Keratinocyte (primary cell): ENCODE results near the gene CNOT4. TPM values are rescaled to one million over a fixed set of nuclear protein-coding genes. Genes with fewer than 3 reads are reported as not detected.
A peak's percentile ranks its signal among the peaks of the same experiment; 100 is the strongest.

Source experiments
- DNase-seq: peaks from one replicate; pipeline ENCODE4 v3.0.0-alpha.2; 2011; ENCODE audit warnings: low read depth, missing footprints, low spot score
- FAIRE-seq: peaks from 2 replicates; lab custom pipeline; 2011; peaks lifted over from hg19 to GRCh38; lab: Jason Lieb, UNC
- H2AFZ ChIP-seq: 2 replicates; pipeline ENCODE4 v1.6.0; 2012; ENCODE audit warnings: low read length, control low read depth, inconsistent platforms; ENCODE audit not compliant: control insufficient read depth
- H3K27ac ChIP-seq: 2 replicates; pipeline ENCODE4 v1.5.1; 2011; ENCODE audit warnings: low read length; ENCODE audit not compliant: control insufficient read depth, insufficient read depth
- H3K27me3 ChIP-seq: 3 replicates; pipeline ENCODE4 v1.6.0; 2011; ENCODE audit warnings: low read length; ENCODE audit not compliant: control insufficient read depth, insufficient read depth; ENCODE audit errors: extremely low read depth
- H3K36me3 ChIP-seq, 2 experiments: 2 replicates in 1 of 2; 3 replicates in 1 of 2; pipeline ENCODE4 v1.5.1; 2011; ENCODE audit warnings: low read length in 2 of 2, mild to moderate bottlenecking in 1 of 2; ENCODE audit not compliant: control insufficient read depth in 2 of 2, insufficient read depth in 2 of 2; ENCODE audit errors: extremely low read depth in 1 of 2
- H3K4me1 ChIP-seq: 3 replicates; pipeline ENCODE4 v1.5.1; 2011; ENCODE audit warnings: low read length; ENCODE audit not compliant: control insufficient read depth, insufficient read depth; ENCODE audit errors: extremely low read depth
- H3K4me2 ChIP-seq: 3 replicates; pipeline ENCODE4 v1.6.0; 2011; ENCODE audit warnings: low read depth, low read length; ENCODE audit not compliant: control insufficient read depth, insufficient read depth; ENCODE audit errors: extremely low read depth
- H3K4me3 ChIP-seq, 3 experiments: fragments of 200-600 bp in 1 of 3; sonication (generic) in 1 of 3; 2 replicates in 2 of 3; 3 replicates in 1 of 3; pipeline ENCODE4 v1.5.1; 2011 to 2016; ENCODE audit warnings: low read length in 3 of 3, mild to moderate bottlenecking in 3 of 3, control low read depth in 2 of 3, inconsistent platforms in 1 of 3, low read depth in 1 of 3, mixed read lengths in 1 of 3, mixed run types in 1 of 3, moderate library complexity in 1 of 3; ENCODE audit not compliant: control insufficient read depth in 2 of 3, insufficient read depth in 2 of 3; ENCODE audit errors: extremely low read depth in 1 of 3
- H3K79me2 ChIP-seq: 2 replicates; pipeline ENCODE4 v1.6.0; 2012; ENCODE audit warnings: low read length; ENCODE audit not compliant: control insufficient read depth, insufficient read depth
- H3K9ac ChIP-seq: 3 replicates; pipeline ENCODE4 v1.6.0; 2011; ENCODE audit warnings: low read length; ENCODE audit not compliant: control insufficient read depth, insufficient read depth; ENCODE audit errors: extremely low read depth
- H3K9me1 ChIP-seq: 3 replicates; pipeline ENCODE4 v1.6.0; 2011; ENCODE audit warnings: low read length; ENCODE audit not compliant: control insufficient read depth, insufficient read depth; ENCODE audit errors: extremely low read depth
- H3K9me3 ChIP-seq: 2 replicates; pipeline ENCODE4 v1.5.1; 2012; ENCODE audit warnings: low read depth, low read length; ENCODE audit not compliant: control insufficient read depth
- H4K20me1 ChIP-seq: 3 replicates; pipeline ENCODE4 v1.6.0; 2011; ENCODE audit warnings: low read length; ENCODE audit not compliant: control insufficient read depth, insufficient read depth; ENCODE audit errors: extremely low read depth
- EZH2 ChIP-seq: IDR thresholded peaks from one replicate; pipeline ENCODE4 v1.6.1; 2012; ENCODE audit warnings: inconsistent platforms, mild to moderate bottlenecking, low read length, moderate library complexity
- dilution Hi-C: fragments of 300-500 bp; cut with MboI; formaldehyde crosslinking; loops from one replicate; pipeline ENCODE4 v1.7.0; 2020; ENCODE audit warnings: low sequenced_read_pairs; ENCODE audit not compliant: extremely low pct_ligation_motif_present
- polyA plus RNA-seq, 5 experiments: library from polyadenylated mRNA; depleted of rRNA in 3 of 5; stranded (reverse) in 3 of 5; stranded (forward) in 1 of 5; unstranded in 1 of 5; fragments of >200 nt; gene quantifications; 1 replicate in 1 of 5; 2 replicates in 3 of 5; 3 replicates in 1 of 5; pipeline versions ENCODE4 v1.2.1 to v1.2.3, GENCODE V29; 2011 to 2012; ENCODE audit warnings: missing spikeins in 2 of 5, low read depth in 1 of 5, low replicate concordance in 1 of 5
- TF ChIP-seq, protein P1 (sequence below), 3 experiments: IDR thresholded peaks in 1 of 3; conservative IDR thresholded peaks in 1 of 3; optimal IDR thresholded peaks in 1 of 3; 2 replicates in 2 of 3; 3 replicates in 1 of 3; pipeline versions ENCODE3 to v1.5.1; 2011; ENCODE audit warnings: low read length in 3 of 3, mild to moderate bottlenecking in 3 of 3, moderate library complexity in 2 of 3, control low read depth in 1 of 3, inconsistent platforms in 1 of 3; ENCODE audit not compliant: insufficient read depth in 2 of 3; ENCODE audit errors: extremely low read depth in 1 of 3

CNOT4 gene
- polyA plus RNA-seq, 1 donor (not counting 4 experiments of a cell fraction or from before 2014, with no cell fraction given), result 11.4 TPM

DNA sequence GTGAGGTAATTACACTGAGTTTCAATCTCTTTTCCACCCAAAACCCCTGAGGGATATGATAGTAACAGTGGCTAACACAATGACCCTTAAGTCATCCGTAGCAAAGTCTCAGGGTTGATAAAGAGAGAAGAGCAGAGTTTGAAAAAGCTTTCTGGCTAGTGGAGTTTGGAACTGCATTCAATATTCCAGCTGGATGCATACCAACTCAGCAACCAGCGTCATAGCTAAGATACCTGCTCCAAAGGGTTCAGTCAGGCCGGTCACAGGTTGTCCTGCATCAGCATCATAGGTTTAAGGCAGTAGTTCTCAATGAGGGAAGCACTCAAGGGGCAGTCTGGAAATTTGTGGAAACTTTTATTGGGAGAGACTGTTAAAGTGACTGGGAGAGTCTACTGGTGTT lies 93.5 kb downstream of the CNOT4 start:
- no peak overlapping the region for H3K9ac ChIP-seq
- FAIRE-seq (no peak), DNase-seq (no peak)
- dilution Hi-C loops, result no loop called here
- peaks cover 2% of the 10 kb centered on the region for H3K79me2 ChIP-seq
- H3K9me1 ChIP-seq, result no peaks in the 10 kb centered on the region
- H3K4me3 ChIP-seq, result no peak overlapping the region
- no peaks in the 10 kb centered on the region for H3K27me3 ChIP-seq
- peaks cover 4 to 12% of the 10 kb centered on the region in 2 experiments for H3K36me3 ChIP-seq
- no peaks in the 10 kb centered on the region for H3K9me3 ChIP-seq
- no peak overlapping the region for H2AFZ ChIP-seq
- H3K27ac ChIP-seq, result no peak overlapping the region
- TF ChIP-seq, protein P1, sequence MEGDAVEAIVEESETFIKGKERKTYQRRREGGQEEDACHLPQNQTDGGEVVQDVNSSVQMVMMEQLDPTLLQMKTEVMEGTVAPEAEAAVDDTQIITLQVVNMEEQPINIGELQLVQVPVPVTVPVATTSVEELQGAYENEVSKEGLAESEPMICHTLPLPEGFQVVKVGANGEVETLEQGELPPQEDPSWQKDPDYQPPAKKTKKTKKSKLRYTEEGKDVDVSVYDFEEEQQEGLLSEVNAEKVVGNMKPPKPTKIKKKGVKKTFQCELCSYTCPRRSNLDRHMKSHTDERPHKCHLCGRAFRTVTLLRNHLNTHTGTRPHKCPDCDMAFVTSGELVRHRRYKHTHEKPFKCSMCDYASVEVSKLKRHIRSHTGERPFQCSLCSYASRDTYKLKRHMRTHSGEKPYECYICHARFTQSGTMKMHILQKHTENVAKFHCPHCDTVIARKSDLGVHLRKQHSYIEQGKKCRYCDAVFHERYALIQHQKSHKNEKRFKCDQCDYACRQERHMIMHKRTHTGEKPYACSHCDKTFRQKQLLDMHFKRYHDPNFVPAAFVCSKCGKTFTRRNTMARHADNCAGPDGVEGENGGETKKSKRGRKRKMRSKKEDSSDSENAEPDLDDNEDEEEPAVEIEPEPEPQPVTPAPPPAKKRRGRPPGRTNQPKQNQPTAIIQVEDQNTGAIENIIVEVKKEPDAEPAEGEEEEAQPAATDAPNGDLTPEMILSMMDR (optimal IDR thresholded peaks at IDR 0.05 in 1 of 3, IDR thresholded peaks at IDR 0.05 in 1 of 3, conservative IDR thresholded peaks at IDR 0.05 in 1 of 3; ENCODE audit: extremely low read depth in 1 of 3, insufficient read depth in 2 of 3, low read length in 3 of 3), result no peak
- TF ChIP-seq EZH2, result no peak
- H3K4me2 ChIP-seq, result no peak overlapping the region
- H3K4me1 ChIP-seq, result peaks cover 10% of the 10 kb centered on the region
- no peaks in the 10 kb centered on the region for H4K20me1 ChIP-seq

DNA sequence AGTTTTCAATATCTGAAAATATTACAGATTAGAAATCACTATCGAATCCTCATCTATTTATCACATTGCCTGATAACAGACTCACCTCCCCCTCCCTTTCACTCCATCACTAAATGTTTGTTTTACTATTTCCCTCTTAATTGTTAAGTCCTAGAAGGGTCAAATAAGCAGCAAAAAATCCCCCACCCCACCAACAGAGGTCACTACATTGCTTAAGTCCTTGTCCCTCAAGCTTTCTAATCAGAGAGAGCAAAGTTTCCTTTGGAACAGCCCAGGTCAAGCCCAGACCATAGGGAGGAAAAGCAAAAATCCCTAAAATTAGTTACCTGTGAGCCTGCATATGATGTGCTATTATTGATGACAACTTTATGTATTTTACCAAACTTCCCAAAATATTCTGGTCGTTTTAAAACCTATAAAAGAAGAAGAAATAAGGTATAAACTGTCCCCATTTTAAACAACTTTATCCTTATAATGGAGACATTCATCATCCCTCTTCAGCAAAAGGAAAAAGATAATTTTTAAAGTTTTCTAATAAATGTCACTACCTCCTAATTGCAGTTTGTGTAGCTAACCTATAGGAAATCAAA lies 95.0 kb downstream of the CNOT4 start:
- no peak overlapping the region for H2AFZ ChIP-seq
- no peak overlapping the region for H3K9ac ChIP-seq
- H3K4me2 ChIP-seq, result no peak overlapping the region
- no peaks in the 10 kb centered on the region for H3K9me3 ChIP-seq
- no peak for DNase-seq
- no peaks in the 10 kb centered on the region for H3K79me2 ChIP-seq
- peaks cover 6 to 12% of the 10 kb centered on the region in 2 experiments for H3K36me3 ChIP-seq
- no peak for TF ChIP-seq EZH2
- TF ChIP-seq, protein P1 (optimal IDR thresholded peaks at IDR 0.05 in 1 of 3, IDR thresholded peaks at IDR 0.05 in 1 of 3, conservative IDR thresholded peaks at IDR 0.05 in 1 of 3; ENCODE audit: extremely low read depth in 1 of 3, insufficient read depth in 2 of 3, low read length in 3 of 3), result peak; percentile 41 to 66 (median 47)
- no peak overlapping the region for H3K4me3 ChIP-seq
- dilution Hi-C loops, result no loop called here
- H3K27me3 ChIP-seq, result no peaks in the 10 kb centered on the region
- no peaks in the 10 kb centered on the region for H3K9me1 ChIP-seq
- FAIRE-seq, result no peak
- H4K20me1 ChIP-seq, result no peaks in the 10 kb centered on the region
- H3K27ac ChIP-seq, result no peak overlapping the region
- H3K4me1 ChIP-seq, result peaks cover 5% of the 10 kb centered on the region
